Effector memory CD4-positive, alpha-beta T cell (primary cell): ENCODE measurements around the gene ZKSCAN8.
"Not testable (repeated sequence)": the region's sequence is repeated elsewhere in the genome, so short reads cannot be mapped to it uniquely, and the experiment has no call there.

Experiments
- DNase-seq, 3 donors: peaks; one replicate each; pipeline ENCODE4 v3.0.0-alpha.2; 2020
- H3K27ac ChIP-seq: 2 replicates; pipeline ENCODE4 v1.7.0; 2013; ENCODE audit warnings: mild to moderate bottlenecking, low read length, moderate library complexity; ENCODE audit not compliant: insufficient read depth, poor library complexity, severe bottlenecking
- H3K27me3 ChIP-seq: replicated peaks from 2 replicates; pipeline ENCODE4 v1.7.0; 2013; ENCODE audit warnings: mild to moderate bottlenecking, low read length; ENCODE audit not compliant: insufficient read depth, control insufficient read depth, poor library complexity, severe bottlenecking
- H3K36me3 ChIP-seq: 2 replicates; pipeline ENCODE4 v1.7.0; 2013; ENCODE audit warnings: mild to moderate bottlenecking, low read length, moderate library complexity; ENCODE audit not compliant: control insufficient read depth, insufficient read depth
- H3K4me1 ChIP-seq: 2 replicates; pipeline ENCODE4 v1.7.0; 2013; ENCODE audit warnings: low read length, mild to moderate bottlenecking; ENCODE audit not compliant: control insufficient read depth, insufficient read depth, poor library complexity, severe bottlenecking
- H3K4me3 ChIP-seq: 2 replicates; pipeline ENCODE4 v1.7.0; 2013; ENCODE audit warnings: low read length, low read depth, mild to moderate bottlenecking; ENCODE audit not compliant: insufficient read depth, poor library complexity, severe bottlenecking
- H3K9me3 ChIP-seq: 2 replicates; pipeline ENCODE4 v1.7.0; 2013; ENCODE audit warnings: mild to moderate bottlenecking, low read length, moderate library complexity; ENCODE audit not compliant: control insufficient read depth
- total RNA-seq, 3 donors: gene quantifications; one replicate each; lab custom pipeline; 2026; lab: John Stamatoyannopoulos, UW

Gene ZKSCAN8
- 32.5 to 49.6 (median 35.5) reads per million in 3 donors for total RNA-seq

DNA sequence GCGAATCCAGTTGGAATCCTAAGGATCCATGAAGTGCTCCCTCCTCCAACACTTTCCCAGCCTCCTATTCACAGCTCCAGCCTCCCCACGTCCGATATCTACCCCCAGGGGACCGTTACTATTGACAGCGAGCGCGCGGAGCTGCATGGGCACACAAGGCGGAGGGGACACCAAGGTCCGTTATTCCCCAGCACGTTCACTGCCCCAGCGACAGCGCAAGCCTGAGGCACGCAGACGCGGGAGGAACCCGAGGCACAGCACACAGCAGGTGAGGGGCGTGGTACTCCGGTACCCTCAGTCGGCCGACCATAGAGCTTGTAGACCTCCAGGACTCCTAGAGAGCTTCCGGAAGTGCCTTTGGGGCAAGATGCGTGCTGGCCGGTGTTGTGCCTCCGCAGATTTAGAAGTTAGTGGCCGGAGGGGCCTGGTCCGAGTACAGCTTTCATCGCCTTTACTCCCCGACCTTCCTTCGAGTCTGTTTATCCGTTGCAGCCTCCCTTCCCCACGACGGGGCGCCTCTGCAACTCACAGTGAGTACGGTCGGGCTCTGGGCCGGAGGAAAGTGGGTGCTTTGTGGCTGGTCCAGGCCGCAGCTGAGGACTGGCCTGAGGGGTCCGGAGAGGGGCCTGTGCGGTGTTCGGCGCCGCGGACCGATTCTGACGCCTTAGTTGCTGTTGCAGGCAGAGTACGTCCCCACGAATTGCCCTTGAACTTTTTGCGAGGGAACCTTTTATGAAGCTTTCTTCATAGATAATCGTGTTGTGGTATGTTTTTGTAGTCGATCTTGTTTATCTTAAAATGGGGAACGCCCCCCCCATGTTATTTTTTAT is at the start of gene ZKSCAN8:
ZKSCAN8 (plus strand) TSS at position 384 of the 830 bp plus-strand sequence. CDS start 6,525 bp downstream, outside the sequence.
- H3K4me3 ChIP-seq = peak within 1 kb of the TSS; percentile 84
- peak within 1 kb of the TSS; percentile 64 for H3K27ac ChIP-seq
- H3K9me3 ChIP-seq = no peaks in the 10 kb centered on the region
- H3K27me3 ChIP-seq = no peaks in the 10 kb centered on the region
- DNase-seq = peak; percentile 58 to 66 (median 61)
- H3K4me1 ChIP-seq = peaks cover 20% of the 10 kb centered on the region
- H3K36me3 ChIP-seq = peaks cover 7% of the 10 kb centered on the region

DNA sequence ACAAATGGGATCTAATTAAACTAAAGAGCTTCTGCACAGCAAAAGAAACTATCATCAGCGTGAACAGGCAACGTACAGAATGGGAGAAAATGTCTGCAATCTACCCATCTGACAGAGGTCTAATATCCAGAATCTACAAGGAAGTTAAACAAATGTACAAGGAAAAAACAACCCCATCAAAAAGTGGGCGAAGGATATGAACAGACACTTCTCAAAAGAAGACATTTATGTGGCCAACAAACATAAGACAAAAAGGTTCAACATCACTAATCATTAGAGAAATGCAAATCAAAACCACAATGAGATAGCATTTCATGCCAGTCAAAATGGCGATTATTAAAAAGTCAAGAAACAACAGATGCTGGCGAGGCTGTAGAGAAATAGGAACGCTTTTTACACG is 39.5 kb upstream of the ZKSCAN8 start:
- DNase-seq, H3K27me3 ChIP-seq, H3K36me3 ChIP-seq, H3K9me3 ChIP-seq, H3K27ac ChIP-seq, H3K4me1 ChIP-seq, H3K4me3 ChIP-seq: not testable (repeated sequence)

DNA sequence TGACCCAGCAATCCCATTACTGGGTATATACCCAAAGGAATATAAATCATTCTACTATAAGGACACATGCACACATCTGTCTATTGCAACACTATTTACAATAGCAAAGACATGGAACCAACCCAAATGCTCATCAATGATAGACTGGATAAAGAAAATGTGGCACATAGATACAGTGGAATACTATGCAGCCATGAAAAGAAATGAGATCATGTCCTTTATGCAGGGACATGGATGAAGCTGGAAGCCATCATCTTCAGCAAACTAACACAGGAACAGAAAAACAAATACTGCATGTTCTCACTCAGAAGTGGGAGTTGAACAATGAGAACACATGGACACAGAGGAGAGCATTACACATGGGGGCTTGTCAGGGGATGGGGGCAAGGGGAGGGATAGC is 39.0 kb upstream of the ZKSCAN8 start:
- not testable (repeated sequence) for H3K4me3 ChIP-seq, H3K36me3 ChIP-seq, H3K4me1 ChIP-seq, DNase-seq, H3K27me3 ChIP-seq, H3K9me3 ChIP-seq, H3K27ac ChIP-seq

DNA sequence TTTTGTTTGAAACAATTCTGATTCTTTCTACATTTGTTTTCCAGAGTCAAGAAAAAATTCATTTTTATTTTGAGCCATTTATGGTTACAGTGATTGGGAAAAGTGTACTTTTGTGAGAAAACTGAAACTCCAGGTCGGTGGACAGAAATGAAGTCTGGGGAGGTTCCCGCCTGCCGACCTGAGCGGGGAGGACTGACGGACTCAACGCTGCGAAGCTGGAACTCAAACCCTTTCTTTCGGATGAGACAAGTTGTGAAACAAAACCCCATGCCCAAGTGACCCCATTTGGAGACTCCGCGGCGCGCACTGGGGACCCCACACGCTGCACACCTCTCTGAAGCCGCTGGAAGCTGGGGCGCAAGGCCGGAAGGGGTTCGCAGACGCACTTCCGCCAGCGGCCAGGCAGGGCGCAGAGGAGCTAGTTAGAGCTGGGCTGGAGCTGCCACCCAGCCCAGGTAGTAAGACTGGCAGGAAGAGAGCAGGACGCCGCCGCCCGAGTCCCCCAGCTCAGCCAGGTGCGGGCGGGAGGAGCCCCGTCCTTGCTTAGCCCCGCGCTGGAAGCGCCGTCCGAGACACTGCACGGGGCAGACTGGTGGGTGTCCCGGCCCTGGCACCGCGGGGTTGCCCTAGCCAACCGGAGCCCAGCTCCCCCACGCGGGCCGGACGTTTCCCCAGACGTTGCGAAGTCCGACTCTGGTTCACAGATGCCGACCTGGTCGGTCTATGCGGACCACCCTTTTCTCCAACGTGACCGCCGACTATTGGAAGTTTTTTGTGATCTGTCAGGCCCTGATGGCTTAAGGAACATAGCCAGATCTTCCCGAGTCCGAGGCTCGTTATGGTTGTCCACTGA is 37.1 kb upstream of the ZKSCAN8 start:
- Histone ChIP-seq H3K4me1 (peaks cover 5% of the 10 kb centered on the region), H3K36me3 (no peaks in the 10 kb centered on the region), H3K9me3 (no peaks in the 10 kb centered on the region), H3K27me3 (no peaks in the 10 kb centered on the region), H3K27ac (peak overlapping the region; percentile 58), H3K4me3 (peak overlapping the region; percentile 74)
- DNase-seq = peak; percentile 58 to 70 (median 68)

DNA sequence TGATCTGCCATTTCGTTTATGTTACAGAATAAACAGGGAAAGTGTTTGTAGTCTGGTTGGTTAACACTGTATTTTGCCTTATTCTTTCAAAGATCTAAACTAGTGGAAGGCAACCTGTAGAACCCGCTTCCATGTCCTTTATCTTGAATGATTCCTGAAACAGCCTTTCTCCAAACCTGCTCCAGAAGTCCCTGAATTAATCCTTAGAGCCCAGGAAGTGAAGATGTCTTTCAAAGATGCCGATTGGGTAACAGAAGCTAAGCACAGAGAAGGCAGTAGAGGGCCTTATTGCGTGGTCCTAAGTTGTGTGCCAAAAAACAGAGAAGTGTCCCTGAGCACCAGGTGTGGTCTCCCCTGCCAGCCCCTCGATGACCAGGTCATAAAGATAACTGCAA is 36.4 kb upstream of the ZKSCAN8 start:
- H3K9me3 ChIP-seq = no peaks in the 10 kb centered on the region
- H3K27ac ChIP-seq = peak overlapping the region; percentile 58
- peak overlapping the region; percentile 74 for H3K4me3 ChIP-seq
- H3K27me3 ChIP-seq = no peaks in the 10 kb centered on the region
- no peaks in the 10 kb centered on the region for H3K36me3 ChIP-seq
- H3K4me1 ChIP-seq = peaks cover 5% of the 10 kb centered on the region
- no peak for DNase-seq

DNA sequence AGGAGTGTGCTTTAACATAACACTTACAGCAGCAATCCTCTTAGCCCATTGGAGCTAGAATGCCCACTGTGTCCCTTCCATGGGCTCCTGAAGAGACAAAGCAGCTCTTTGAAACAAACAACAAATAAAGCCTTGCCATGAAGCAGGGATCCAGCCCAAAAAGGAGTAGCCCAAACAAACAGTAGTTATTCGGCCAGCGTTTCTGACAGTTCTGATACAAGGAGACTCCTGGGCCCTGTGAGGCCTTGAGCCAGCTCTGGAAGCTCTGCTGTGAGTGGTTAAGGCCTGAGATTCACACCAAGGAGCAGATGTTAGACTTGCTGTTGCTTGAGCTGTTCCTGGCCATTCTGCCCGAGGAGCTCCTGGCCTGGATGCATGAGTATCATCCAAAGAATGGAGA is 34.2 kb upstream of the ZKSCAN8 start:
- no peaks in the 10 kb centered on the region for H3K27me3 ChIP-seq
- H3K36me3 ChIP-seq = no peaks in the 10 kb centered on the region
- H3K4me1 ChIP-seq = peaks cover 5% of the 10 kb centered on the region
- no peak overlapping the region for H3K27ac ChIP-seq
- no peaks in the 10 kb centered on the region for H3K9me3 ChIP-seq
- H3K4me3 ChIP-seq = no peak overlapping the region
- DNase-seq = no peak

DNA sequence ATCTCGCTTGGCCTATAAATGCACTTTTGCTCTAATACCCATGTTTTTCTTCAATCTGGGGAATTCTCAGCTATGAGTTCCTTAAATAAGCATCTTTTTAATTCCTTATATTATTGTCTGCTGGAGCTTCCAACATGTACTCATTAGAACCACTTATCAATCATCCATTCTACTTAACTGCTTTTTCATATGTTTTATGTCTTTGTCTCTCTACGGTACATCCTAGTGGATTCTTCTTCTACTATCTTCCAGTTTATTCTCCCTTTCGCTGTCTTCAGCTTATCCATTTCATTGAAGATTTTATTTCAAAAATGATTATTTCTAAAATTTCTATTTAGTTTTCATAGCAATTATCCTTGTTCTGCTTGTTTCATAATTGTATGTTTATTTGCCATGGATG is 29.7 kb upstream of the ZKSCAN8 start:
- no peaks in the 10 kb centered on the region for H3K27me3 ChIP-seq
- H3K36me3 ChIP-seq = peaks cover 9% of the 10 kb centered on the region
- no peak for DNase-seq
- no peaks in the 10 kb centered on the region for H3K4me1 ChIP-seq
- H3K9me3 ChIP-seq = no peaks in the 10 kb centered on the region
- no peak overlapping the region for H3K4me3 ChIP-seq
- no peak overlapping the region for H3K27ac ChIP-seq

DNA sequence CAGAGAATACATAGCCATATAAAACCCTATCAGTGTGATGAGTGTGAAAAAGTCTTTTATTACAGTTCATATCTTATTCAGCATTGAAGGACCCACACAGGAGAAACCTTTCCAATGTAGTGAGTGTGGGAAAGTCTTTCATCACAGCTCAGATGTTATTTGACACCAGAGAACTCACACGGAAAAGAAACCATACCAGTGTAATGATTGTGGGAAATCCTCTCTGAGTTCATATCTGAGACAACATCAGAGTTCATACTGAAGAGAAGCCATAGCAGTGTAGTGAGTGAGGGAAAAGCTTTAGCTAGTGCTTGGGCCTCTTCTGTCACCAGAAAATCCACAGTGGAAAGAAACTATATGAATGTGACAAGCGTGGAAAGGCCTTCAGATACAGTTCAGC is 25.9 kb upstream of the ZKSCAN8 start:
- Histone ChIP-seq H3K27ac (no peak overlapping the region), H3K9me3 (no peaks in the 10 kb centered on the region), H3K4me1 (no peaks in the 10 kb centered on the region), H3K27me3 (no peaks in the 10 kb centered on the region), H3K4me3 (no peak overlapping the region), H3K36me3 (peaks cover 17% of the 10 kb centered on the region)
- no peak for DNase-seq

DNA sequence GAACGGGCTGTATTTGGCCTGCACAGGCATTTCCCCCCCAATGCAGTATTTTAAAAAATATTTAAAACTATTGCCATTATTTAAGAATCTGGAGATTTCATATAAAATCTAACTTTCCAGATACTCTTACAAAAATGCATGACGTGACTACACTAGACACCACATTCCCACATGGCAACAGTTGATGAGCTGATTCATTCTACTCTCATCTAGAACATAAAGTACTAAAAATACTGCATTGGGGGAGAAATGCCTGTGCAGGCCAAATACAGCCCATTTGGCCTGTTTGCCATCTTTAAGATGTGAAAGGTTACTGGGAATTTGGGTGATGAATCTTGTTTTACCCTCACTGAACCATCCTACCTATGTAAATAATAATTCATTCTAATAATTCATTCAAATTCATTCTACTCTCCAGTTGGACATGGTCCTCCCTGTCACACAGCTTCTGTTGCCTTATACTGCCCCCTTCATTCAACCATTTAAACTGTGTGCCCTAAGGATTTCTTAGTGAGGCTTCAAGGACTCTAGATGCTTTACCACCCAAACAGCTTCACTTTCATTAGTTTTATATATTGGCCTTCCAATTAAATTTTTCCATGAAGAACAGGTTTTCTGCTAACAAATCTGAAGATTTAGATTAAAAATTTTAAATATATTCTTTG is 24.2 kb upstream of the ZKSCAN8 start:
- H3K27ac ChIP-seq = no peak overlapping the region
- no peak overlapping the region for H3K4me3 ChIP-seq
- H3K4me1 ChIP-seq = no peaks in the 10 kb centered on the region
- no peaks in the 10 kb centered on the region for H3K9me3 ChIP-seq
- H3K27me3 ChIP-seq = no peaks in the 10 kb centered on the region
- peaks cover 17% of the 10 kb centered on the region for H3K36me3 ChIP-seq
- DNase-seq = no peak
